AML-193 (cell line): Measurements from ENCODE around the gene ARHGEF12.

ENCODE experiments used
- DNase-seq, 2 experiments: peaks; one replicate each; lab custom pipeline; 2025; lab: John Stamatoyannopoulos, UW

ARHGEF12 gene

GRCh38 chr11:120424185-120424969 is 88.2 kb downstream of the ARHGEF12 start:
- DNase-seq: no peak

DNA sequence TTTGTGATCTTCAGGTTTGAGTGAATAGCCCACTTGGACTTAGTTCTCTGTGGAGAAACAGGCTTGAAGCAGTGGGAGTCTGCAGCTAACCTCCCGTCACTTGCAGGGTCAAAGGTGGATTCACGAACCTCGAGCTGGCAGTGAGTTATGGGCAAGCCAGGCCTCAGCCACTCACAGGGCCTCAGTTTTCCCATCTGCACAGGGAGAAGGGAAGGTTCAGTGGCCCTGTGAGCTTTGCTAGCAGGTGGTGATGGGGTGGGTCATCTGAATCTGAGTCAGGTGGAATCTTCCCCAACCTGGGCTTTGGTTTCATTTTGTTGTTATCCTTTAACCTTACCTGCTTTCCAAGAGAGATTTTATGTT is 88.7 kb downstream of the ARHGEF12 start:
- DNase-seq: no peak

GRCh38 chr11:120425527-120425926 is 89.3 kb downstream of the ARHGEF12 start:
- DNase-seq: no peak

DNA sequence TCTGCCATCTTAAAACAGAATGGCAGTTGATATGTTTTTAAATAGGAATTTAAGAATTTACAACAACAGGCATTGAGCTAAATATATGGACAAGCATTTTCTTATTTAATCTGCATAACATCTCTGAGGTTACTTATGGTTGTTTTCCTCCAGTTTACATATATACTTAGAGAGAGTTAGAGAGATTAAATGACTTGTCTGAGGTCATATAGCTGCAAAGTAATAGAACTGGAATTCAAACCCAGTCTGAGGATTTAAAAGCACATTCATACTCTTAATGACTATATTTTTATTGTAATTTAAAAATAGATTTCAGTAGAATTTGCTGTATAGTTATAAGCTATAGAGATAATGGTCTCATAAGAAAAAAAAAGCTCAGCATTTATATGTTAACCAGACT is 93.9 kb downstream of the ARHGEF12 start:
- DNase-seq: no peak

- no peak for DNase-seq
These were observed 95.4 kb downstream of the ARHGEF12 start for GRCh38 chr11:120431633-120432032.

DNA sequence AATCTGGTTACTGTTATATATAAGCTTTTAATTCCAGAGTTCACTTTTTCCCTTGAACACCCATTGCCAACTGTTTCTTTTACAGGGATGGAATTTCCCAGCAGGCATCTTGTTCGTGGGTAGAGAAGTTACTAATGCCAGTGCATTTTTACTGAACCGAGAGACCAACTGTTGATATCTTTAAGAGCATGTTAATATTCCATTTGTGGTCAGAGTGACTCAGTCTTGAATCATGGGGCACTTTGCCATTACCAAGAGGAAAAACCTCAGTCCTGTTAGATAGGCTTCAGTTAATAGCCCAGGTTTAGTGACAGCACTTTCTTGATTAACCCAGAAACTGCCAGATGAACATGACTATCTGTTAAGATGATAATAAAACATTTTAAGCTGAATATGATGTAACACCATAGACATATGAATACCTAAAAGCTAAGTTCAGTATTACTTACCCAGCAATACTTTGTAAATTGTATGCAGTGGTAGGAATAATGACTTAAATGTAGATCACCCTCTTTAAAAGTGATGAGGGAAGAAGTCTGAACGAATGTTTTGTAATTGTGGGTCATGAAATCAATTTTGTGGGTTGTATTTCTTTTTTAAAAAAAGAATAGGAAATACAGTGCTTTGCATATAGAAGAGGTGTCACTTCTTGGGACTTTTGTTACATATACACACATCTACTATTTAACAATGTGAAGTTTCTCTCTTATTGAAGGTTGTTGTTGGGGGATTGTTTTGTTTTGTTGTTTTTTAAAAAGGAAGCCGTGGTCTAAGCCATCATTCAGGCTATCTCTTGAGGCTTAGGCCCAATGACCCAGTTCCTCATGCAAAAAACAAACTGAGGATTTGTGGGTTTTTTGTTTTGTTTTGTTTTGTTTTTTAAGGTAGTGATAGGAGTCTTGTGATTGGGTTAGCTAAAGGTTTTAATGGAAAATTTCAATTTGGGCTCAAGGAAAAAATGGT is 96.1 kb downstream of the ARHGEF12 start:
- no peak for DNase-seq

DNA sequence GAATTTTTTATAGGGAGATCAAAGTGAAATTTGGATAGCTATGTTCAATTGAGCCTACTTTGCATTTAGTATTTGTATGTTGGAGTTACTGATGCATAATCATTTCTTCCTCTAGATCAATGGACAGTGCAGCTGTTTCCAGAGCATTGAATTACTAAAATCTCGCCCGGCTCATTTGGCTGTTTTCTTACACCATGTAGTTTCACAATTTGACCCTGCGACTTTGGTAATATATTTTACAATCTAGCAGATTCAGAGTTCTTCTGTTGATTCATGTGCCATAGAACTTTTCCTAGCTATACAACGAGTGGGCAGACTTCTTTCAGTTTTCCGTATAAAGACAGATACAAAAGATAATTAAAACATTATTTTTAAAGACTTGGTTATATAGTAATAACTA is 105.4 kb downstream of the ARHGEF12 start:
- DNase-seq: no peak

GRCh38 chr11:120442031-120442430 is 105.8 kb downstream of the ARHGEF12 start:
- no peak for DNase-seq

- DNase-seq: no peak
These were observed 110.6 kb downstream of the ARHGEF12 start for GRCh38 chr11:120446802-120447201.

DNA sequence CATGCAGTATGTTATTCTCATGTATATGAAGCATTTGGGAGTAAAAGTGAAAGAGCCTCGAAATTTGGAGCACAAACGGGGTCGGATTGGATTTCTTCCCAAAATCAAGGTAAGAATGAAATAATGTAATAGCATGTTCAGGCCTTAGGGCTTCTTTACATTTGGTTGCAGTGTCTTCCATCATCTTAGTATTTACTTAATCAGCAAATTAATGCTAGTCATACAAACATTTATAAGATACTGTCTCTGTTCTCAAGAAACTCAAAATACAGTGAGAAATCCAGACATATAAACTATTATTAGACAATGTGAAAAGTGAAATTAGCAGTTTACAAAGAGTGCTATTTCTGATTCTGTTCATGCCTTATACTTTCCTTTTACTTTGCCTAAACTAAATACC is 112.0 kb downstream of the ARHGEF12 start:
- DNase-seq: no peak

DNA sequence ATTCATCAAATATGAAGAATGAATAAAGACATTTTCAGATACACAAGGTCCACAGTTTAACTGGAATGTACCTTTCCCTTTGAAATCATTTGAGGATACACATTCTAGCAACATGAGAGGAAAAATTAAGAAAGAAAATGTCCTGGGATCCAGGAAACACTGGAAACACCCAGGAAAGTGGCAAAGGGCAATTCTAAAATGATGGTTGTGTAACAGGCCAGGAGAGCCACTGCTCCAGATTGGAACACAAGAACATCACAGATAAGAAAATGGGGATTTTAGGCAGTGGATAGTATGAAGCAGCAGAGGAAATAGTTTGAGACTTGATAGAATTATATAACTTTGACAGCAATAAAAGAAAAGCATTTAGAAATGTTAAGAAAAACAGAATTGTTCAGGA is 119.3 kb downstream of the ARHGEF12 start:
- no peak for DNase-seq

GRCh38 chr11:120457996-120458395 is 121.8 kb downstream of the ARHGEF12 start:
- DNase-seq: no peak

- no peak for DNase-seq
These were observed 126.6 kb downstream of the ARHGEF12 start for GRCh38 chr11:120462825-120463224.

DNA sequence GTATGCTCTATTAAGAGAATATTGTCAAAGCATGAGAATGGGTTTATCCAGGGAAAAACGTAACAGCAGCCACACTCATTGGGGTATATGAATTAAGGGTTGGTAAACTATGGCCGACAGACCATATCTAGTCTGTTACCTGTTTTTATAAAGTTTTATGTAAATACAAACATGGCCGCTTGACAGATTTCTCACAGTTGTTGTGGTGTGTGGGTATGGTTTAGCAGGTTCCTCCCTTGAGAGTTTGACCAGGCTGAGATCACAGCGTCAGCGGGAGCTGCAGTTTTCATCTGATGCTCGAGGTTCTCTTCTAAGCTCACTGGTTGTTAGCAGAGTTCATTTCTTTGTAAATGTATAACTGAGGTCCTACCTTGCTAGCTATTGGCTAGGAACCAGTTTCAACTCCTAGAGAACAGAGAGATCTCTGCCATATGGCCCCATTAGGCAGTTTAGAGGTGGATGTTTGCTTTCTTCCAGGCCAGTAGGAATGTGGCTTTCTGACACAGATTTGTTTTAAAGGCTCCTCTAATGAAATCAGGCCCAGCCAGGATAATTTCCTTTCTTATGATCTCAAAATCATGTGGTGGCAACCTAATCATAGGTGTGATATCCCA is 129.8 kb downstream of the ARHGEF12 start:
- DNase-seq: no peak

DNA sequence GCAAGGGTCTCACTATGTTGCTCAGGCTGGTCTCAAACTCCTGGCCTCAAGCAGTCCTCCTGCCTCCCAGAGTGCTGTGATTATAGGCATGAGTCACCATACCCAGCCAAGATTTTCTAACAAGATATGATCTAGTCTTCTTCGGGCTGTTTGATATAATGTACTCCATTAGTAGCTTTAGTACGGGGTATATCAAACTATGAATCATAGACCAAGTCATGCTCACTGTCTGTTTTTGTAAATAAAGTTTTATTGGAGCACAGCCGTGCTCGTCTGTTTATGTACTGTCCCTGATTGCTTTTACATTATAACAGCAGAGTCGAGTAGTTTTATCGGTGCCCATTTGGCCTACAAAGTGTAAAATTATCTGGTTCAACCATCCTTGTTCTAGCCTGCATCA is 131.4 kb downstream of the ARHGEF12 start:
- no peak for DNase-seq

DNA sequence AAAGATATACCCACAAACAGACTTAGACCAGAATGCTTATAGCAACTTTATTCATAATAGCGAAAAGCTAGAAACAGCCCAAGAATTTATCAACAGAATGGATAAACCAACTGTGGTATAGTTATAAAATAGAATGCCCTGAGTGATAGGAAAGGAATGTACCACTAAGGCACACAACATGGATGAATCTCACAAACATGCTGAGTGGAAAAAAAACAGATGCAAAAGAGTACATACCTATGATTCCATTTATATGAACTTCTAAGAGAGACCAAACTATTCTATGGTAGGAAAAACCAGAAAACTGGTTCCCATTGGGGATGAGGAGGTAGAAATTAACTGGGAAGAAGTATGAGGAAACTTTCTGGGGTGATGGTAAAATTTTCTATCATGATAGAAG is 134.9 kb downstream of the ARHGEF12 start:
- no peak for DNase-seq

GRCh38 chr11:120471994-120472393 is 135.8 kb downstream of the ARHGEF12 start:
- DNase-seq: no peak

- no peak for DNase-seq
These were observed 137.3 kb downstream of the ARHGEF12 start for GRCh38 chr11:120473503-120473902.

- DNase-seq: no peak
These were observed 145.9 kb downstream of the ARHGEF12 start for GRCh38 chr11:120482149-120482548.

DNA sequence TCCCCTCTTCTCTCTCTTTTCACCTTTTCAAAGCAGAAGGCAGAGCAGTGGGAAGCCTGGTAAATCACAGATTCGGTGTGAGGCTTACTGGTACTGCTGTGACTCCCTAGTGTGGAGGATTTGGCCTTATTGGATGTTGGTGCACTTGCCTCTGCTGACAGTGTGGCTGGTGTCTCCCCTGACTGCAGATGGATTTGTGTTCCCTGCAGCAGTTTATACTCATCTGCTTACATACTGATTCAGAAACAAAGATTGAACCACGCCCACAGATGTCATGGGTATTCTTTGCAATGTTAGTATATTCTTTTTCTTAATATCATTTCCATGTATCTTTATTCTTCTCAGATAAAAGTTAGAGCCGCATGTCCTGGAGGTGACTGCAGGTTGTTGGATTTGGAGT is 148.5 kb downstream of the ARHGEF12 start:
- DNase-seq: no peak

DNA sequence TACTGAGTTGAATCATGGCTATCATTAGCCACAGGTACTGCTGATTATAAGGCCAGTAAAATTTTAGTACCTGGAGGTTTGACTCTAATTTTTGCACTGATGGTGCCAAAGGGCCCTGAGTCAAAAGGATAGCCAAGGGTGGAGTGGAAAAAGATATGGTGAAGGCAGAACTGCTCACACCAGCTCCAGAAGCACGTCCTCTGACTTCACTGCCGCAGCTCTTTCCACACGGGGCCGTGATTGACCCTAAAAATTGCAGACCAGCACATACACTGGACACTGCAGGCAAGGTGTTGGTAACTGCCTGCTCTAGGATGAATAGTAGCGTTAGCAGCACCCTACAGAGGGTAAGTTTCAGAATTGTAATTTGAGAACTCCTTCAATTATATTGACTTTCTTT is 149.9 kb downstream of the ARHGEF12 start:
- DNase-seq: no peak

- DNase-seq: no peak
These were observed 153.6 kb downstream of the ARHGEF12 start for GRCh38 chr11:120489799-120490198.

DNA sequence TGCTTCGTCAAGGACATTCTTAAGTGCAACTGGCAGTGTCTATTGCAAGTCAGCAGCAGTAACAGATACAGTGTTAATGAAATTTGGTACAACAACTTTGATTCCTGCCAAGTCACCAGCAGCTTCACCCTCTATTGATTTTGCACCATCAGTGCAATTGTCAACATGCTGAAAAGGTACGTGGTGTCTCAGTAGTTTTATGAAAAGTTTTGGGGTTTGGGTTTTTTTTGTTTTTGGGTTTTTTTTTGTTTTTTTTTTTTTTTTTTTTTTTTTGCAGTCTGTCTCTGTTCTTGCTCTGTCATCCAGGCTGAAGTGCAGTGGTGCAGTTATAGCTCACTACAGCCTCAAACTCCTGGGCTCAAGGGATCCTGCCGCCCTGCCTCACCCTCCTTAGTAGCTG is 156.3 kb downstream of the ARHGEF12 start:
- DNase-seq: no peak
